Epidermal melanocyte (primary cell): ENCODE data around the gene NR3C2.

Source experiments
- DNase-seq: peaks from one replicate; pipeline ENCODE4 v3.0.0; 2011; ENCODE audit warnings: low spot score; ENCODE audit not compliant: insufficient read length

Gene NR3C2

GRCh38 chr4:148265627-148266026 lies 176.6 kb downstream of the NR3C2 start:
- no peak for DNase-seq

GRCh38 chr4:148263802-148264201 lies 178.4 kb downstream of the NR3C2 start:
- no peak for DNase-seq

- no peak for DNase-seq
Measured at GRCh38 chr4:148263127-148263526, 179.1 kb downstream of the NR3C2 start.

GRCh38 chr4:148261848-148262247 lies 180.4 kb downstream of the NR3C2 start:
- DNase-seq, result no peak

GRCh38 chr4:148259841-148260240 lies 182.4 kb downstream of the NR3C2 start:
- no peak for DNase-seq

- no peak for DNase-seq
Measured at GRCh38 chr4:148258535-148258934, 183.7 kb downstream of the NR3C2 start.

- no peak for DNase-seq
Measured at GRCh38 chr4:148255344-148255720, 186.9 kb downstream of the NR3C2 start.

GRCh38 chr4:148254621-148255343 lies 187.4 kb downstream of the NR3C2 start:
- no peak for DNase-seq

GRCh38 chr4:148253768-148254167 lies 188.4 kb downstream of the NR3C2 start:
- no peak for DNase-seq

- DNase-seq, result no peak
Measured at GRCh38 chr4:148248824-148249223, 193.4 kb downstream of the NR3C2 start.

GRCh38 chr4:148245015-148245414 lies 197.2 kb downstream of the NR3C2 start:
- no peak for DNase-seq

GRCh38 chr4:148243837-148244236 lies 198.4 kb downstream of the NR3C2 start:
- no peak for DNase-seq

- DNase-seq, result no peak
Measured at GRCh38 chr4:148240241-148240640, 202.0 kb downstream of the NR3C2 start.

GRCh38 chr4:148239494-148239985 lies 202.7 kb downstream of the NR3C2 start:
- no peak for DNase-seq

- DNase-seq, result no peak
Measured at GRCh38 chr4:148238811-148239493, 203.3 kb downstream of the NR3C2 start.

GRCh38 chr4:148238086-148238485 lies 204.1 kb downstream of the NR3C2 start:
- no peak for DNase-seq

- DNase-seq, result no peak
Measured at GRCh38 chr4:148235809-148236208, 206.4 kb downstream of the NR3C2 start.

- DNase-seq, result no peak
Measured at GRCh38 chr4:148229798-148230197, 212.4 kb downstream of the NR3C2 start.

- no peak for DNase-seq
Measured at GRCh38 chr4:148229028-148229427, 213.2 kb downstream of the NR3C2 start.

GRCh38 chr4:148227147-148227546 lies 215.1 kb downstream of the NR3C2 start:
- no peak for DNase-seq

- DNase-seq, result no peak
Measured at GRCh38 chr4:148226341-148226740, 215.9 kb downstream of the NR3C2 start.

GRCh38 chr4:148225639-148226038 lies 216.6 kb downstream of the NR3C2 start:
- no peak for DNase-seq

- no peak for DNase-seq
Measured at GRCh38 chr4:148224476-148224875, 217.7 kb downstream of the NR3C2 start.
